ENCODE results near the gene DOCK4.

DNA sequence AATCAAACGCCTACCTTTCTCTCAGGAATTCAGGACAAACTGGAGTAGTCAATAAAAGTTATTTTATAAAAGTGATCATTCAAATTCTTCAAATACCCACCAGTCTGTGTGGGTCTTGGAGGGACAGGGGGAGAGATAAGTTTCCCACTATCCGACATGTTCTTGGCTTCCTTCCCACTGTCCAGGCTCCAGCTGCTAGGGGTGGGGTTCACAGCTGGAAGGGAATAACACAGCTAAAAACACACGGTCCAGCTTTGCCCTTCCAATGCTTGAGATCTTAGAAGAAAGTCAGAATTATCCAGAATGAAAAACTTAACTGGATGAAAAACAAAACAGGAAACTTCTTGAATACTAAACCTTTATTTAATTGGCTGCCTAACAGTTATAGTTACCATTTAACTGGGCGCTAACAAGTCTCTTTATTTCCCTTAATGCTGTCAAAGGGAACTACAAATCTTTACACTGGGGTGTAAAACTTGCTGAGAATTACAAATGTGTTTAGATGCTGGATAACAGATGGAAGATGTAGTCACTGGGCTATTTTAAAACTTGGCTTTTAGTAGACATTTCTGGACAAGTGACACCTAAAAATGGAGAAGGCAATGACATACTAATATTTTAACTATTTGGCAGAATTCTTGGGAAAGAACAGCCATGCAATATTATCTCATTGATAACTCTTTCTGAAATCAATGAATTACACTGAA is 471.1 kb downstream of the DOCK4 start:
- TF ChIP-seq EZH2 (IDR thresholded peaks at IDR 0.05; ENCODE audit: insufficient read depth, low read length): no peak
- TF ChIP-seq, protein P1, sequence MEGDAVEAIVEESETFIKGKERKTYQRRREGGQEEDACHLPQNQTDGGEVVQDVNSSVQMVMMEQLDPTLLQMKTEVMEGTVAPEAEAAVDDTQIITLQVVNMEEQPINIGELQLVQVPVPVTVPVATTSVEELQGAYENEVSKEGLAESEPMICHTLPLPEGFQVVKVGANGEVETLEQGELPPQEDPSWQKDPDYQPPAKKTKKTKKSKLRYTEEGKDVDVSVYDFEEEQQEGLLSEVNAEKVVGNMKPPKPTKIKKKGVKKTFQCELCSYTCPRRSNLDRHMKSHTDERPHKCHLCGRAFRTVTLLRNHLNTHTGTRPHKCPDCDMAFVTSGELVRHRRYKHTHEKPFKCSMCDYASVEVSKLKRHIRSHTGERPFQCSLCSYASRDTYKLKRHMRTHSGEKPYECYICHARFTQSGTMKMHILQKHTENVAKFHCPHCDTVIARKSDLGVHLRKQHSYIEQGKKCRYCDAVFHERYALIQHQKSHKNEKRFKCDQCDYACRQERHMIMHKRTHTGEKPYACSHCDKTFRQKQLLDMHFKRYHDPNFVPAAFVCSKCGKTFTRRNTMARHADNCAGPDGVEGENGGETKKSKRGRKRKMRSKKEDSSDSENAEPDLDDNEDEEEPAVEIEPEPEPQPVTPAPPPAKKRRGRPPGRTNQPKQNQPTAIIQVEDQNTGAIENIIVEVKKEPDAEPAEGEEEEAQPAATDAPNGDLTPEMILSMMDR (IDR thresholded peaks at IDR 0.05; ENCODE audit: insufficient read depth, low read depth, low read length): no peak
